HG03565 (cell line): ENCODE data around the gene CALU.

Experiments
- ATAC-seq: cut with Tn5 transposase; IDR thresholded peaks from one replicate; pipeline ENCODE4 v1.9.1; 2021; ENCODE audit warnings: mild to moderate bottlenecking, moderate library complexity; ENCODE audit not compliant: unreplicated experiment

Gene CALU

DNA sequence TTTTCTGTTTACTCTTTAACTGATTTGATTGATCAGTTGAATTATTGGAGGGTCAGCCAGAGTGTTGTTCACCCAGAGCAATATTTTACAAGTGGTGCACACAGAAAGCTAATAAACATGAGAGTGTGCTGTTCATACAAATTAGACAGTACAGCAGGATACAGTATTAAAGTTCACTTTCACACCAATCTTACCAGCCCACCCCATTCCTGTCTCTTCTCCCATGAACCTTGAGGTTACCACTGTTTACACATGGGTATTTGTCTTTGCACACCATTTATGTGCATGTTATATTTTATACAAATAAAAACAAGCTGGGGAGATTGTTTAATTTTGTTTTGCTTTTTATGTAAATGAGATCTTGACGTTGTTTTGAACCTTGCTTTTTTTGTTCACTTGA, 6.5 kb downstream of the CALU start:
- no peak for ATAC-seq

DNA sequence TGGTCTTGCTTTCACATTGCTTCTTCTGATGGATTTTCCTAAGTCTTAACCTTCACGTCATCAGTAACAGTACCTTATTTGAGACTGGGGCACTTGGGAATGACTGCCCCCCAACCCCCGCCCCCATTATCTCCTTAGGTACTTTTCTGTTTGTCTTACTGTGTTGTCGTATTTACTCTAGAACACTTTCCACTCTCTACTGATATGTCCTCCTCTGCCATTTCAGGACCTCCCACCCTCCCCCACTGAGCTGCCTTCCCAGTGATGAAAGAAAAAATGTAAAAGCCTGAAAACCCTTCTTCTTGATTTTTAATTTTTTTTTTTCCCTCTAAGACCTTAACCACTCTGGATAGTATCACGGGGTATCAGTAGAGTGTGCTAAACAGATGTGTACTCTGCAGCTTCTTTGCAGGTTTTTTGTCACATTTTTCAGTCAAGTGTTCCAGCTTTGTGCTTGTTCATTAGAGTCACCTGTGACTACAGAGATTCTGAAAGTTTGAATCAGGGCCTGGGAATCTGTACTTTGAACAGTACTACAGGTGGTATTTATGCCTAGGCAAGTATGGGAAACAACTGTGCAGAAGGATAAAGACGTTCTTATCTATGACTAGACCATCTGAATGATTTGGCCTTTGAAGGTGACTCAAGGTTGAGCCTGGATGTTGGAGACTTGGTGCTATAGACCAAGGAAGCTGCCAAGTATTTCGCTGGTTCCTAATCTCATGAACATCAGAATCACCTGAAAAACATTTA, 8.3 kb downstream of the CALU start:
- no peak for ATAC-seq

DNA sequence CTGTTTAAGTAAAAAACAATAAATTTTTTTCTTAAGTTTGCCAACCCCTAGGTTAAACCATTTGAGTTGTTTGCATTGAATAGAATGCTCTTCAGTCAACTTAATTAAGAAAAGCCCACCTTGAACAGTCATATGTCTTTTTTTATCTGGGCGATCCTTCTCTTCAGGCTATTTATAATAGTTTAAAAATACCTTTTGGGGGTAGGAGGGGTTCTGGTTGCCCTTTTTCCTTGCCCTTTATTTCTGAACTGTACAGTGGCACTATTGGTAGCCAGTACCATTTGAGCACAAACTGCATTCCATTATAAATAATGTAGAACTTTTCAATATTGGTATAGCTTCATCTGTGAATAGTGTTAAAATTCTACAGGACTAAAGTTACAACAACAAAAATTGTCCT, 13.1 kb downstream of the CALU start:
- ATAC-seq: no peak

DNA sequence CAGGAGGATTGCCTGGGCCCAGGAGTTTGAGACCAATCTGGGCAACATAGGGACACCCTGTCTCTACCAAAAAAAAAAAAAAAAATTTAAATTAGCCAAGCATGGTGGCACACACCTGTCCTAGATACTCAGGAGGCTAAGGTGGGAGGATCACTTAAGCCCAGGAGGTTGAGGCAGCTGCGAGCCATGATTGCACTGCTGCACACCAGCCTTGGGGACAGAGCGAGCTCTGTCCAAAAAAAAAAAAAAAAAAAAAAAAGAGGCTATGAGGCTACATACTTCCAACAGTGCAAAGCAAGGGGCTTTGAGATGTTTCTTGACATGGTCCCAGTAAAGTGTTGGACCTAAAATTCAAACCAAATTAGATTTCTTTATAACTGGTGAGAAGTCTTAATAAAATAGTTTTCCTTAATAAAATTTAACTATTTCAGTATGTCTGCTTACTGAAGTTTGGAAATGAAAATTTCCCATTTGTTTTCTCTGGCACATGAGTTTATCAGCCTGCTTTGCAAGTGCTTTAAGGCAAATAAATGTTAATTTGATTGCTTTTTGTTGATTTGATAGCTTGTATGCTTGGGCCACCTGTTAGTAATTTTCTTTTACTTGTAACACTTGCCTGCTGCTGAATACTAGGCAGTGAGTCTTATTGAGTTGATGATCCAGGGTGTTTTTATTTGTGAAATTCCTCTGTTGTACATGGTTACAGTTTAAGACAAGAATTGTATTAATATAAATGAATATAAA, 16.1 kb downstream of the CALU start:
- ATAC-seq: no peak

DNA sequence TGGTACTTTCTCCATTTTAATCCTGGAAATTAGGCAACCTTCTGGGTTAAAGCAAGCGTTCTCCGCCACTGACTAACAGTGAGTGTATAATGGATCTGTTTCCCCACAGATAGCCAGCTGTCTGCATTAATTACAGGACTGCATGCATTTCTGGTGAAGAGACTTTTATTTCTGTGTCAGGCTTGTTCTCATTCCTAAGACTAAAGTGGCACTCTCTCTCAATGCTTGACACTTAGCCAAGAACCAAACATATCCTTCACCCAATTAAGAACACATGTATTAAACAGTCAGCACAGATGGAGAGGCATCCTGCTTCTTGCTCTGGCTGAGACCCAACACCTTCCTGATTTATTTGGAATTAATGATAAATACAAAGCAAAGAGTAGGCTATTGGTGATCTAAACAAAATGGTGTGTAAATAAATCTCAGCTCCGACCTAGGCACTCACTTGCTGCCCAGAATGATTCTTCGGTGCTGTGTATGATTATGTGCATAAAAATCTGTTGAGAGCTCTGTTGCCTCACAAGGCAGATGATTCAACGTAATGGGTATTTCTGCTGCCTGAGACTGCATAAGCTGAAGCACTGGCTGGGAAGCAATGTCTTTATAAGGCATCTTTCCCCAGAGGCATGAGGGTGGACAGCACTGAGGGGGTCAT, 16.8 kb downstream of the CALU start:
- ATAC-seq: no peak

DNA sequence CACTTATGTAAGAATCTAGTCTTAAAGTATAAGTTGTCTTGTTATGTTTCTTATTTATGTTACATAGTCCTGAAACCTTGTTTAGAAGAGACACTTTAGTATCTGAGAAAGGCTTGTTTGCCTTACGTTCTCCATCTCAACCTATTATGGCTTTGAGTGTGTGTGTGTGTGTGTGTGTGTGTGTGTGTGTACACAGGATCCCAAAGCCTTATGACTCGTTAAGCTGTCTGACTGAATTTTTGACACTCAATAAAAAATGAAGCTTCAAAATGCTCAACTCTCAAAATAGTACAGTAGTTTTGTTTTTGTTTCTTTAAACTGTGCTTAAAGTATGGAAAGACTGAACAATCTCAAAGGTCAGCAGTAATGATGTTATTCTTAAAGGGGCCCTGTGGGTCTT, 18.0 kb downstream of the CALU start:
- ATAC-seq: no peak

DNA sequence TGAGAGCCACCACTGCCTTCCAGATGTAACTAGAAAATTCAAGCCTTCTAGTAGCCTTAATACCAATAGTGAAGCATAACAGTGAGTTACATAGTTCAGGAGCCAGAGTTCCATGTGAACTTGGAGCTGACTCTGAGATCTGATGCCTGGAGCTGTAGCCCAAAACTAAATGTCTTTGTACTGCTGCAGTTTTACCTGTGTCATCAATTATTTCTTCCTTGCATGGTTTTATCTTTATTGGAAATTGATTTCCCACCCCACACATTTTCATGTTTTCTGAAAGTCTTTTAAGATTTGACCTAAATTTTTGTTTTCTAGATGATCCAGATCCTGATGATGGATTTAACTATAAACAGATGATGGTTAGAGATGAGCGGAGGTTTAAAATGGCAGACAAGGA, 19.4 kb downstream of the CALU start:
- ATAC-seq: no peak

DNA sequence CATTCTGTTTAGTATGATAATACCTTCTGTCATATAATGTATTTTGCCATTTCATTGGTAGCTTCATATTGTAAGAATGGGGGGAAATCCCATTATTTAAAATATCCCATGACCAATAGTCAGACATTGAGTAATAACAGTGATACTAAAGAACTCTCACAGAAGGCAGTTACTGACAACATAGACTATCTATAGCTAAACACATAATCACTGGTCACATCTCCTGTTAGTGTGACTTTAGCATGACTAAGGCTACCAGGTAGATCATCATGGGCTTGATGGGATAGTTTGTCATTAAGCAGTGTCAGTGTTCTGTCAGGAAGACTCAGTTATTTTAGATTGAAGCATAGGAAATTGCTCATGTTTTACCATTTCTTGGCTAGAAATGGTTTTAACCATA, 20.1 kb downstream of the CALU start:
- no peak for ATAC-seq

DNA sequence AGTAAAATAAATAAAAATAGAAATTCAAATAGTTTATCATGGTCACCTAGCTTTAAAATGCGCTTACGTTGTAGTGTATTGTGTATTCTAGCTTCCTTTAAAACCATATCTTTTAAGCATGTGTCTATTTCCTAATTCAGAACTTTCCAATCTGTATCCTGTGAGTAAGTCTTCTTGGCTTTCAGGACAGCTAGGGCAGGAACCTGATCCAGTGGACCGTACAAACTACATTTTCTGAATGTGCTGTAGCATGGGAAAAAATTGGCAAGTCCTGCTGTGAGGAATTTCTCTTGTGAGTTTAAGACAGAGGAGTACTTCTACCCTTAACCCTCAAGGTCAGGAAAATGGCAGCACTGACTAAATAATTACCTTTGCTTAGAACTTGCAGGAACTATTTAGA, 24.4 kb downstream of the CALU start:
- ATAC-seq: no peak

DNA sequence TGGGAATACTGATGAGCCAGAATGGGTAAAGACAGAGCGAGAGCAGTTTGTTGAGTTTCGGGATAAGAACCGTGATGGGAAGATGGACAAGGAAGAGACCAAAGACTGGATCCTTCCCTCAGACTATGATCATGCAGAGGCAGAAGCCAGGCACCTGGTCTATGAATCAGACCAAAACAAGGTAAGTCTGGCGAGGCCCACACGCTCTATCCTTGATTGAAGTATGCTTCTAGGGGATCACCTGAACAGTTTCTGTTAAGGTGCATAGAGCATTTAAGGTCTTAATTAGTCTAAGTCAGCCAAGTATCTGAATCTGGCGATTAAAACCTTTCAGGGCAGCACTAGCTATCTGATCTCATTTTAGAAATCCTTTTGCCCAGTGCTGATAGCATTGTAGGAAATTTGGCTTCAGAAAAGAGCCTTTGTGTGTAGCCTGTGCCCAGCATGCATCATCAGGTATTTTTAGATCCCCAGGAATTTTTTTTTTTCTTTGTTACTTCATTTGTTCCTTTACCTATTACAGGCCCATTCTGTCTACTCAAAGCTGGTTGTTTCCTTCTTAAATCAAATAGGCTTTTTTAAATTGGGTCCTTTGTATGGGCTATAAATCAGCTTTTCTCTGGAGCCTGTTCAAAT, 28.4 kb downstream of the CALU start:
- no peak for ATAC-seq

DNA sequence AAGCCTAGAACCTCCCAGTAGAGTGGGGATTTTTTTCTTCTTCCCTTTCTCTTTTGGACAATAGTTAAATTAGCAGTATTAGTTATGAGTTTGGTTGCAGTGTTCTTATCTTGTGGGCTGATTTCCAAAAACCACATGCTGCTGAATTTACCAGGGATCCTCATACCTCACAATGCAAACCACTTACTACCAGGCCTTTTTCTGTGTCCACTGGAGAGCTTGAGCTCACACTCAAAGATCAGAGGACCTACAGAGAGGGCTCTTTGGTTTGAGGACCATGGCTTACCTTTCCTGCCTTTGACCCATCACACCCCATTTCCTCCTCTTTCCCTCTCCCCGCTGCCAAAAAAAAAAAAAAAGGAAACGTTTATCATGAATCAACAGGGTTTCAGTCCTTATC, 31.1 kb downstream of the CALU start:
- ATAC-seq: no peak

DNA sequence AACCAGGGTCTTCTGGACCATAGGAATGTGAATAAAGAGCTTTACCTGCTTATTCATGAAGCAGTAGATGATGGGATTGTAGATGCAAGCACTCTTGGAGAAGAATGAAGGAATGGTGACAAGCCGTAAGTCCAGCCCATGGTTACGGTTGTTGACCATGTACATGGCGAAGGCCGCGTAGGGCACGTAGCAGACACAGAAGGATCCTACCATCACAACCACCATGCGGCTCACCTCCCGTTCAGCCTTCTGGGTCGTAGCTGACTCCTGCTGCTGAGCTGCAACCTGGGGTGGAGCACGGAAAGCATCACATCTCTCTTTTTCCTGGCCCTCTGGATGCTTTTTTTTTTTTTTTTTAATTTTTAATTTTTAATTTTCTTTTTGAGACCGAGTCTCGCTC, 34.4 kb downstream of the CALU start:
- no peak for ATAC-seq

DNA sequence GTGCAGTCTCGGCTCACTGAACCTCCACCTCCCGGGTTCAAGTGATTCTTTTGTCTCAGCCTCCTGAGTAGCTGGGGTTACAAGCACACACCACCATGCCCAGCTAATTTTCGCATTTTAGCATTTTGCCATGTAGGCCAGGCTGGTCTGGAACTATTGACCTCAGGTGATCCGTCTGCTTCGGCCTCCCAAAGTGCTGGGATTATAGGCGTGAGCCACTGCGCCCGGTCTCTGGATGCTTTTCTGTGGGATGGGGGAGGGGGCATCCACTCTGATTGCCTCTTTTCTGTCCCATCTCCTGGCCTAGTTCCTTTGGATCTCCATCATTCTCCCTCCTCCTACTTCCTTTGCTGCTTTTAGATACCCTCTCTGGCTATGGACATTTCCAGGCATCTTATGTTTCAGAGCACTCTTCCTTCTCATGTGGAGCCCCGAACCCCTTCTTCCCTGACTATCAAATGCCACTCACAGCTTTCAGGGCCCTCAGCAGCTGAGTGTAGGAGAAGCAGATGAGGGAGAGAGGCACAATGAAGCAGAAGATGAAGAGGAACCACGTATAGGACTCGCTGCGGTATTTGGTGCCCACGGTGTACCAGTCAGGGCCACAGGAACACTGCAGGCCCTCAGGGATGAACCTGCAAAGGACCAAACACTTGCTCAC, 35.0 kb downstream of the CALU start:
- ATAC-seq: no peak

DNA sequence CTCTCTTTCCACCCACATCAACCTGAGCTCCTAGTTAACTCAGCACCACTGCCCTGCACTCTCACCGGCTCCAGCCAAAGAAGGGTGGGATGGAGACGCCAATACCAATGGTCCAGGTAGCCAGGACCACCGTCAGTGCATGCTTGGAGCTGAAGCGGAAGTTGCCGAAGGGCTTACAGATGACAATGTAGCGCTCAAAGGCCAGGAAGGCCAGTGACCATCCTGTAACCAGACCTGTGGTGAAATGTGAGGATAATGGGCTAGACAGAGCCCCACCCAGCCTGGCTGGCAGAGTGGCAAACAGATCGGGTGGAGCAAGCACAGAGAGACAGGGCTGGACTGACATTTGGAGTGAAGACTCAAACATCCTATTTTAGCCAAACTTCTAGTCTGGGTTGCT, 35.8 kb downstream of the CALU start:
- no peak for ATAC-seq

DNA sequence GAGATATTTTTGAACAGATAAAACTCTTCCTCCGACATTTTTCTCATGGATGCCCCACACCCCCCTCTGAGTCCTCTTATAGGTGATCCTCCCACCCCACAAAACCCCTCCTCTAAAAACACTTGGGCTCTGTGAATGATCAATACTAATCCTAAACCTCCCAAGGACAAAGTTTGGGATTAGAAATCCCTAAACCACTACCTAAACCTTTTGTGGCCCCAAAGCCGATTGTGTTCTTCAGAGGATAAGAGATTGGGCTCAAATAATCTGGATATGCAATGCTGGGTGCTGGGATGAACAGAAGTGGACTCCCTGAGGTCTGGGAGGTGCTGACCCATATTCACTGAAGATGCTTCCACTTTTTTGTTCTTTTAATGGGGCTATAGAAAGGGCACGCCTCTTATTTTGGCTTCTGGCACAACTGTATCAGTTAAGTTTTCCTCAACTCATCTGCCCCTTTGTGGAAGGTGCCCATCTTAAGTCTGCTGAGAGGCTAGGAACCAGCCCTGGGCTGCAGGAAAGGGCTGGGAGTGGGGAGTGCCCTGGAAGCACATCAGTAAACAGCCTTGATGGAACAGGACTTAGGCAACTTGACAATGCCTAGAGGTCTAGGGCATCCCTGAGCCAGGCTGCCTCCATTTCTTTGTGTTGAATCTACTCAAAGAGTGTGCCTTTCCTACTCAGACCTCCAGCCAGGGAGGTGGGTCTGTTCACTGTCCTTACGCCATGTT, 36.8 kb downstream of the CALU start, which contains the start of gene OPN1SW:
OPN1SW (minus strand) TSS at position 51 of the 731 bp plus-strand sequence; CDS start at position 38, 13 bp downstream.
- no peak for ATAC-seq

DNA sequence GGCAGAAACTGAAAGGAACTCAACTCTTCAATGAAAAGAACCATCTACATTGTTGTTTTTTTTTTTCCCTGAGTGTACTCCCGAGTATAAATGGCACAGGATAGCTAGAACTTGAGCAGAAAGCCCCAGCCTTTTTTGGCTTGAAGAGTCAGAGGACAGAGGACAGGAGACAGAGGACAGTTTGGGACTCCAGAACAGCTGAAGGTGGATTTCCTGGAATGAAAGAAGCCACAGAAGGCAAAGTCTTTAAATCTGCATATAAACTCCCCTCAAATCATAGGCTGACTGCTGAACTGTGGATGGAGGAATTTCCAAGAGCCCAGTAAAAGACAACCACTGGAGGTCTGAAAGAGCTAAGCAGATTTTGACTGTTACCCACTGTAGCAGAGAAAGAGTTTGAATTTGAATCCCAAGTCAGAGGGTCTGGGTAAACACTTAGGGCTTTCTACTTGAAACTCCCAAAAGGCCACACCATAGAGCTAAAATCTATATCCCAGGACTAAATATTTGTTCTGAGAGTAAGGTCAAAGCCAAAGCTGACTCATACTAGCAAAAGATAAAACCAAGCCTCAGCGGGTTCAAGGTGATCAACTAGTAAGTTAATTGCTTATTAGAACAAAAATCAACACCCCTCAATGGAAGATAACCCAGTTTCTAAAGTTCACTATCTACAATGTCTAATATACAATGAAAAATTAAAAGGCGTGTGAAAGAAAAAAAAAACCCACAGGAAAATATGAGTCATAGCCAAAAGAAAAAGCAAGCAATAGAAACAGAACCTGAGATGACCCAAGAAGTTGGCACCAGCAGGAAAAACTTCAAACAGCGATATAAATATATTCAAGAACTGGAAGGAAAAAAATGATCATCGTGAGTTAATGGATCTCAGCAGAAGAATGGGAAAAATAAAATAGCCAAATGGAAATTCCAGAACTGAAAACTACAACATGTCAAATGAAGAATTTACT, 38.3 kb downstream of the CALU start:
- ATAC-seq: no peak

DNA sequence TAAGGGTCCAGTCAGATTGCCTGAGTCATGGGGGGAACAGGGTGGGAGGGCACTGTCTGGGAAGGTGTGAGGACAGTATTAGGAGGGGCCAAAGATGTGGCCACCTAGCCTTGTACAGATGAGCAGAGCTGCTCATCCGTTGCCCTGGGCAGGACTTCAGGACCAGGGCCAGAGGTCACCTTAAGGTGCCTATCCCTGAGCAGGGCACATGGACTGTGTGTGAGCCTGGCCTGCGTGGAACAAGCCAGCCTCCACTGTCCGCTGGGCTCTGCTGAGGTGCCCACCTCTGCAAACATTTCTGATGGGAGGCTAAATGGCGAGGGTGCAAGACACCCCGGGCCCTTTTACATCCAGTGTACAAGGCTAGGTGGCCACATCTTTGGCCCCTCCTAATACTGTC, 39.8 kb downstream of the CALU start:
- no peak for ATAC-seq

DNA sequence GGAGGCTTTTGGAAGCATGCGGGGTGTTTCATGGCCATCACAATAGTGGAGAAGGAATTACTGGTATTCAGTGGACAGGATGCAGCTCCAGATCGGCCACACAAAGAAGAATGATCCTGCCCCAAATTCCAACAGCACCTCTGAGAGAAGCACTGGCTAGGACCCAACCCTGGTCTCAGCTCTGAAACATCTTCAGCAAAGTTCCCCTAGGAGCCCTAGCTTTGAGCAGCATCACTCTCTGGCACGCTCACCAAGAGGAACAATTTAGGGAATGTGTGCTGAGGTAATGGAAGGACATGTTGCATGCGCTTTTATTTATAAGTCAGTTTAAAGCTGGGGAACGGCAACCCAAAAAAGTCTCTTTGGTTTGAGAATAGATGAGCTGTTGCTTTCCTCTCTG, 42.0 kb downstream of the CALU start:
- ATAC-seq: no peak

DNA sequence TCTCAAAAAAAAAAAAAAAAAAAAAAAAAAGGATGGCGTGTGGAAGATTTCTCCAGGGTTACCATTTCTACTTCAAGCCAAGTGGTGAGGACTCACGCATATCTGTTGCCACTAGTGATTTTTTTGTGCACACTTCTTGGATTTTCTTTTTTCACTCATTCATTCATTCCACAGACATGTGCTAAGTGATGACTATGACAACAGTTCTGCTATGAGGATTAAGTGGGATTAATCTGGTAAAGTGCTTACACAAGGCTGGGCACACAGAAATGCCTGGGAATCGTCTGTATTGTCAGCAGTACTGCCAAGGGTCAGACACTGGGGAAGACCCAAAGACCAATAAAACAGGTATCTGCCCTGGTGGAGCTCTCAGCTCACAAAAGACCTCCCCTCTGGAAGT, 42.7 kb downstream of the CALU start:
- ATAC-seq: no peak
